AG04450 (cell line): Measurements from ENCODE around the gene TPI1. TPM values are rescaled to one million over a fixed set of nuclear protein-coding genes. Genes with fewer than 3 reads are reported as not detected.

Source experiments
- CTCF ChIA-PET: fragments of 300-600, 350-600 bp; formaldehyde crosslinking; extraction: SDS; loops from one replicate; lab custom pipeline; 2022; ENCODE audit warnings: antibody characterized with exemption, inconsistent platforms; lab: Charles Lee
- POLR2A ChIA-PET: fragments of 350-600 bp; formaldehyde crosslinking; extraction: SDS; loops from one replicate; lab custom pipeline; 2021; ENCODE audit warnings: antibody characterized with exemption, inconsistent platforms; lab: Yijun Ruan, JAX
- DNase-seq: peaks from one replicate; pipeline ENCODE4 v3.0.0-alpha.2; 2011; ENCODE audit warnings: low read depth, low spot score
- H3K27ac ChIP-seq: one replicate; pipeline ENCODE4 v1.5.1; 2012; ENCODE audit warnings: low read depth, low read length, control low read depth
- H3K27me3 ChIP-seq: one replicate; pipeline ENCODE4 v1.6.0; 2012; ENCODE audit warnings: low read length; ENCODE audit not compliant: control insufficient read depth, insufficient read depth
- H3K4me3 ChIP-seq: 2 replicates; pipeline ENCODE4 v1.5.1; 2011; ENCODE audit warnings: mild to moderate bottlenecking, low read depth, low read length, control low read depth
- H3K9me3 ChIP-seq: 2 replicates; pipeline ENCODE4 v1.5.1; 2012; ENCODE audit warnings: low read length; ENCODE audit not compliant: control insufficient read depth, insufficient read depth
- CTCF ChIP-seq: IDR thresholded peaks from 2 replicates; pipeline ENCODE4 v1.5.1; 2011; ENCODE audit warnings: low read depth, low read length, control low read depth, inconsistent platforms
- polyA plus RNA-seq: library from polyadenylated mRNA; depleted of rRNA; stranded (reverse); fragments of >200 nt; gene quantifications from 2 replicates; pipeline ENCODE4 v1.2.3, GENCODE V29; 2011

Gene TPI1
- polyA plus RNA-seq, 1 experiment, result 1,246 TPM

DNA sequence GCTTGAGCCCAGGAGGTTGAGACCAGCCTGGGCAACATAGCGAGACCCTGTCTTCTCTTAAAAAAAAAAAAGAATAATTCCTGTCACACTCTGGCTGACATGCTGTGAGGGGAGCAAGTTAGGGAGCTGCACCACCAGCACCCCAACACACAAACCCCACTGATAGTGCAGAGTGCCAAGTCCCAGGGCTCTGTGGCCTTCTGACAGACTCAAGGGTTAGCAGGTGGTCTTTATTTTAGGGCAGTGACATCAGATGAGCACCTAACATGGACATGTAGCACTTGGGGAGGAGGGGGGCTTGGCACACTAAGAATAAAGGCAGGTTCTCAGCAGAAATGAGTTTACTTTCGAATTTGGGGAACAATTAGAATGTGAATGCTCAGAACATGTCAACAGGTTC, 8.5 kb upstream of the TPI1 start:
- no peak for DNase-seq
- no peak overlapping the region for H3K27ac ChIP-seq
- ChIA-PET POLR2A (no interaction called here), CTCF (no interaction called here)
- H3K4me3 ChIP-seq, result no peak overlapping the region
- TF ChIP-seq CTCF, result no peak
- no peaks in the 10 kb centered on the region for H3K27me3 ChIP-seq
- no peaks in the 10 kb centered on the region for H3K9me3 ChIP-seq

DNA sequence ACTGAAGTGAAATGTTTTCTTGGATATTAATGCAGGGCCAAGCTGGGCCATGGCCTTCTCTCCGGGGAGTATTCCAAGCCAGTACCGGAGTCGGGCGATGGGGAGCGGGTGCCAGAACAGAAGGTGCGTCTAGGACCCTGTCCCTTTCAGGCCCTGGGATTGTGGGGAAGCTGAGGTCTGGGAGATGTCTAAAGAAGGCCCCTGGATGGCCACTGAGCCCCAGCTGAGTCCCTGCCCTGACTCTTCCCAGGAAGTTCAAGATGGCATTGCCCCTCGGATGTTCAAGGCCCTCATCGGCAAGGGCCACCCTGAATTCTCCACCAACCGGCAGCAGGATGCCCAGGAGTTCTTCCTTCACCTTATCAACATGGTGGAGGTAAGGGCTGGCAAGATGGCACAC, 7.2 kb upstream of the TPI1 start:
- DNase-seq, result no peak
- TF ChIP-seq CTCF, result no peak
- Histone ChIP-seq H3K27me3 (no peaks in the 10 kb centered on the region), H3K27ac (no peak overlapping the region), H3K9me3 (no peaks in the 10 kb centered on the region), H3K4me3 (no peak overlapping the region)
- ChIA-PET CTCF (interaction anchor here (1.2 kb wide), 1 partner anchor 9 kb away, joined by 3 read pairs; no protein-coding TSS in a partner anchor), POLR2A (no interaction called here)

GRCh38 chr12:6860942-6861341, 6.4 kb upstream of the TPI1 start:
- TF ChIP-seq CTCF, result no peak
- POLR2A ChIA-PET, result interaction anchor here (1.0 to 1.1 kb wide), 2 partner anchors 8 to 12 kb away, joined by 3 to 4 read pairs; partner anchors contain the start of gene SPSB2

DNA sequence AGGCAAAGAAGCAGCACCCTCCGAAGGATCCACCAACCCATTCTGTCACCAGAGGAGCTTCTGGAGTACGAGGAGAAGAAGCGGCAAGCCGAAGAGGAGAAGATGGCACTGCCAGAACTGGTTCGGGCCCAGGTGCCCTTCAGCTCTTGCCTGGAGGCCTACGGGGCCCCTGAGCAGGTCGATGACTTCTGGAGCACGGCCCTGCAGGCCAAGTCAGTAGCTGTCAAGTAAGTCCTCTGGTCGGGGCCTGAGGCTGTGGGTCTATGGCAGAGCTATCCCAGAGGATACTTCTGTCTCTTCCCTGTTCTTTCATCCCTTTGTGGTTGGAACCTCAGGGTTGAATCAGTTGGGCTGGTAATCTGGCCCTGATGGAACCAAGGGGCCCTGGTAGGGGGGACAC, 5.9 kb upstream of the TPI1 start:
- H3K4me3 ChIP-seq, result no peak overlapping the region
- ChIA-PET POLR2A (interaction anchor here (1.0 to 1.1 kb wide), 2 partner anchors 9 to 12 kb away, joined by 3 to 4 read pairs; partner anchors contain the start of gene SPSB2), CTCF (interaction anchor here (1.1 kb wide), 1 partner anchor 8 kb away, joined by 4 read pairs; no protein-coding TSS in a partner anchor)
- no peak overlapping the region for H3K27ac ChIP-seq
- TF ChIP-seq CTCF, result no peak
- H3K9me3 ChIP-seq, result no peaks in the 10 kb centered on the region
- H3K27me3 ChIP-seq, result no peaks in the 10 kb centered on the region
- no peak for DNase-seq

More at GRCh38 chr12:6860942-6861341, 6.4 kb upstream of the TPI1 start:
- Histone ChIP-seq H3K4me3 (no peak overlapping the region), H3K27me3 (no peaks in the 10 kb centered on the region), H3K9me3 (no peaks in the 10 kb centered on the region), H3K27ac (no peak overlapping the region)
- CTCF ChIA-PET, result interaction anchor here (1.1 kb wide), 1 partner anchor 9 kb away, joined by 4 read pairs; no protein-coding TSS in a partner anchor
- DNase-seq, result no peak

DNA sequence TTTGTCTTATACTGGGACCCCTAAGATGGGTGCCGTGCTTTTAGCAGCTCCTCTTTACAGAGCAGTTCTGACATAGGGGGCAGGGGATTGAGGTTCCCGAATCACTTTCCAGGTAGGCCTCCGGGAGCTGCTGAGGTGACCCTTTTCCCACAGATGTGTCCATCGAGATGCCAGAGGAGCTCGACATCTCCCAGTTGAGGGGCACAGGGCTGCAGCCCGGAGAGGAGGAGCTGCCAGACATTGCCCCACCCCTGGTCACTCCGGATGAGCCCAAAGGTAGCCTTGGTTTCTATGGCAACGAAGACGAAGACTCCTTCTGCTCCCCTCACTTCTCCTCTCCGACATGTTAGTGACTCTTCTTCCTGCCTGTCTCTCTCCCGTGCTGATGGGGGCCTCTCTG, 4.3 kb upstream of the TPI1 start:
- Histone ChIP-seq H3K27ac (no peak overlapping the region), H3K27me3 (no peaks in the 10 kb centered on the region), H3K9me3 (no peaks in the 10 kb centered on the region), H3K4me3 (no peak overlapping the region)
- TF ChIP-seq CTCF, result no peak
- ChIA-PET POLR2A (no interaction called here), CTCF (no interaction called here)
- DNase-seq, result no peak
